WTC11 (cell line): ENCODE data around the gene CCP110. TPM values are rescaled to one million over a fixed set of nuclear protein-coding genes. Genes with fewer than 3 reads are reported as not detected.

Experiments used
- ATAC-seq: fragments of 200-7000 bp; cut with Tn5 transposase; 2 replicates; pipeline ENCODE4 v1.10.0; 2021; ENCODE audit warnings: mild to moderate bottlenecking, moderate library complexity
- CTCF ChIA-PET: fragments of 300-600 bp; sonication (Branson Sonifier 250); formaldehyde crosslinking; loops from one replicate; lab custom pipeline; 2021; ENCODE audit warnings: antibody characterized with exemption; lab: Charles Lee
- POLR2A ChIA-PET: fragments of 350-600 bp; sonication (Branson Sonifier 250); formaldehyde crosslinking; loops from one replicate; lab custom pipeline; 2021; ENCODE audit warnings: antibody characterized with exemption; lab: Charles Lee
- DNase-seq: peaks from one replicate; pipeline ENCODE4 v3.0.0; 2021; ENCODE audit warnings: low spot score
- H3K27ac Mint-ChIP-seq: 2 replicates; pipeline ENCODE4 v1.8.0; 2021; ENCODE audit warnings: mixed read lengths
- H3K27me3 Mint-ChIP-seq: 2 replicates; pipeline ENCODE4 v1.8.0; 2021; ENCODE audit warnings: low read depth, mild to moderate bottlenecking, moderate library complexity, mixed read lengths
- H3K36me3 Mint-ChIP-seq: 2 replicates; pipeline ENCODE4 v1.8.0; 2021; ENCODE audit warnings: mixed read lengths
- H3K4me1 Mint-ChIP-seq: 2 replicates; pipeline ENCODE4 v1.8.0; 2022; ENCODE audit warnings: mixed read lengths
- H3K4me3 Mint-ChIP-seq: 2 replicates; pipeline ENCODE4 v1.8.0; 2021; ENCODE audit warnings: mild to moderate bottlenecking, moderate library complexity, mixed read lengths
- H3K9me3 Mint-ChIP-seq: 2 replicates; pipeline ENCODE4 v1.8.0; 2021; ENCODE audit warnings: mixed read lengths
- AFF4 ChIP-seq: sonication (generic); formaldehyde crosslinking; IDR thresholded peaks from 2 replicates; pipeline ENCODE4 v1.8.1; 2023; ENCODE audit warnings: mild to moderate bottlenecking, missing genetic modification reagents, borderline replicate concordance
- ARID4B ChIP-seq: sonication (generic); formaldehyde crosslinking; IDR thresholded peaks from 2 replicates; pipeline ENCODE4 v1.8.0; 2023; ENCODE audit warnings: missing genetic modification reagents, mild to moderate bottlenecking, borderline replicate concordance
- E2F4 ChIP-seq: sonication (generic); formaldehyde crosslinking; IDR thresholded peaks from 2 replicates; pipeline ENCODE4 v1.8.1; 2022; ENCODE audit warnings: low read depth, mild to moderate bottlenecking, moderate library complexity, missing genetic modification reagents, borderline replicate concordance
- EMX1 ChIP-seq: fragments of 250-450 bp; sonication (Bioruptor Pico); IDR thresholded peaks from 2 replicates; pipeline ENCODE4 v1.8.0; 2021; ENCODE audit warnings: mild to moderate bottlenecking
- ESRRA ChIP-seq: sonication (generic); formaldehyde crosslinking; IDR thresholded peaks from 2 replicates; pipeline ENCODE4 v1.8.1; 2022; ENCODE audit warnings: mild to moderate bottlenecking, missing genetic modification reagents, borderline replicate concordance
- GABPB1 ChIP-seq: sonication (generic); formaldehyde crosslinking; IDR thresholded peaks from 2 replicates; pipeline ENCODE4 v1.8.1; 2023; ENCODE audit warnings: mild to moderate bottlenecking, missing genetic modification reagents
- JAZF1 ChIP-seq: fragments of 250-450 bp; sonication (Bioruptor Pico); IDR thresholded peaks from 2 replicates; pipeline ENCODE4 v1.9.0; 2021; ENCODE audit warnings: moderate library complexity, mild to moderate bottlenecking, inconsistent platforms
- MLX ChIP-seq: sonication (generic); formaldehyde crosslinking; IDR thresholded peaks from 2 replicates; pipeline ENCODE4 v1.8.1; 2023; ENCODE audit warnings: mild to moderate bottlenecking, missing genetic modification reagents, moderate library complexity
- MXD4 ChIP-seq: fragments of 250-450 bp; sonication (Bioruptor Pico); IDR thresholded peaks from 2 replicates; pipeline ENCODE4 v1.8.0; 2021; ENCODE audit warnings: mild to moderate bottlenecking, moderate library complexity, borderline replicate concordance
- MYBL2 ChIP-seq: sonication (generic); formaldehyde crosslinking; IDR thresholded peaks from 2 replicates; pipeline ENCODE4 v1.8.1; 2023; ENCODE audit warnings: mild to moderate bottlenecking, moderate library complexity, missing genetic modification reagents
- PRDM15 ChIP-seq: sonication (generic); formaldehyde crosslinking; IDR thresholded peaks from 2 replicates; pipeline ENCODE4 v1.8.0; 2022; ENCODE audit warnings: missing genetic modification reagents
- PRRX2 ChIP-seq: fragments of 250-450 bp; sonication (Bioruptor Pico); IDR thresholded peaks from 2 replicates; pipeline ENCODE4 v1.8.0; 2021; ENCODE audit warnings: mild to moderate bottlenecking
- RORB ChIP-seq: fragments of 250-450 bp; sonication (Bioruptor Pico); IDR thresholded peaks from 2 replicates; pipeline ENCODE4 v1.9.0; 2021; ENCODE audit warnings: mild to moderate bottlenecking
- SOX15 ChIP-seq: fragments of 250-450 bp; sonication (Bioruptor Pico); IDR thresholded peaks from 2 replicates; pipeline ENCODE4 v1.9.0; 2021; ENCODE audit warnings: mild to moderate bottlenecking
- TCF7 ChIP-seq: sonication (generic); formaldehyde crosslinking; IDR thresholded peaks from 2 replicates; pipeline ENCODE4 v1.8.0; 2022; ENCODE audit warnings: mild to moderate bottlenecking, low read depth, missing genetic modification reagents, moderate library complexity
- USF1 ChIP-seq: sonication (generic); formaldehyde crosslinking; IDR thresholded peaks from 2 replicates; pipeline ENCODE4 v1.8.0; 2022; ENCODE audit warnings: mild to moderate bottlenecking, missing genetic modification reagents
- ZNF423 ChIP-seq: fragments of 250-450 bp; sonication (Bioruptor Pico); IDR thresholded peaks from 2 replicates; pipeline ENCODE4 v2.1.2; 2022; ENCODE audit warnings: mild to moderate bottlenecking, moderate library complexity
- total RNA-seq: library from RNA; stranded (reverse); gene quantifications from 3 replicates; pipeline ENCODE4 v1.2.3, GENCODE V29; 2021

CCP110 gene
- total RNA-seq, 1 experiment from 2014 or later = 23.9 TPM

- TF ChIP-seq USF1 (no peak), SOX15 (CRISPR knock-in tag) (no peak), MXD4 (CRISPR knock-in tag) (no peak), ESRRA (no peak), MYBL2 (CRISPR knock-in tag) (no peak), ARID4B (CRISPR knock-in tag) (no peak), GABPB1 (CRISPR knock-in tag) (no peak), EMX1 (no peak), E2F4 (CRISPR knock-in tag) (no peak), TCF7 (no peak)
These were observed 1.6 kb downstream of the CCP110 start (continued) for GRCh38 chr16:19525385-19525723.

GRCh38 chr16:19527161-19527560, 3.4 kb downstream of the CCP110 start:
- CTCF ChIA-PET = no interaction called here

GRCh38 chr16:19528666-19529065, 4.9 kb downstream of the CCP110 start:
- H3K27ac Mint-ChIP-seq = no peak overlapping the region
- POLR2A ChIA-PET = no interaction called here
- no peaks in the 10 kb centered on the region for H3K9me3 Mint-ChIP-seq
- peaks cover 25% of the 10 kb centered on the region for H3K36me3 Mint-ChIP-seq
- peaks cover 31% of the 10 kb centered on the region for H3K4me1 Mint-ChIP-seq
- DNase-seq (no peak), ATAC-seq (no peak)
- CTCF ChIA-PET = interaction anchor here (2.5 kb wide), 1 partner anchor 27 kb away, joined by 7 read pairs; the partner anchor contains the start of gene VPS35L
- H3K4me3 Mint-ChIP-seq = no peak overlapping the region
- no peaks in the 10 kb centered on the region for H3K27me3 Mint-ChIP-seq
- TF ChIP-seq AFF4 (CRISPR knock-in tag) = no peak
- TF ChIP-seq JAZF1 (CRISPR knock-in tag) = no peak
- no peak for TF ChIP-seq ZNF423 (CRISPR knock-in tag)
- TF ChIP-seq PRDM15 (CRISPR knock-in tag) = no peak
- no peak for TF ChIP-seq ESRRA

More at GRCh38 chr16:19527161-19527560, 3.4 kb downstream of the CCP110 start:
- DNase-seq = no peak
- Mint-ChIP-seq H3K4me1 (peaks cover 30% of the 10 kb centered on the region), H3K9me3 (no peaks in the 10 kb centered on the region), H3K36me3 (peaks cover 19% of the 10 kb centered on the region), H3K4me3 (no peak overlapping the region), H3K27ac (no peak overlapping the region), H3K27me3 (no peaks in the 10 kb centered on the region)
- ATAC-seq = no peak
- TF ChIP-seq RORB (CRISPR knock-in tag) (no peak), PRRX2 (CRISPR knock-in tag) (no peak), MLX (CRISPR knock-in tag) (no peak)
- POLR2A ChIA-PET = no interaction called here
